ENCODE data around the gene NAA60.

Gene NAA60

DNA sequence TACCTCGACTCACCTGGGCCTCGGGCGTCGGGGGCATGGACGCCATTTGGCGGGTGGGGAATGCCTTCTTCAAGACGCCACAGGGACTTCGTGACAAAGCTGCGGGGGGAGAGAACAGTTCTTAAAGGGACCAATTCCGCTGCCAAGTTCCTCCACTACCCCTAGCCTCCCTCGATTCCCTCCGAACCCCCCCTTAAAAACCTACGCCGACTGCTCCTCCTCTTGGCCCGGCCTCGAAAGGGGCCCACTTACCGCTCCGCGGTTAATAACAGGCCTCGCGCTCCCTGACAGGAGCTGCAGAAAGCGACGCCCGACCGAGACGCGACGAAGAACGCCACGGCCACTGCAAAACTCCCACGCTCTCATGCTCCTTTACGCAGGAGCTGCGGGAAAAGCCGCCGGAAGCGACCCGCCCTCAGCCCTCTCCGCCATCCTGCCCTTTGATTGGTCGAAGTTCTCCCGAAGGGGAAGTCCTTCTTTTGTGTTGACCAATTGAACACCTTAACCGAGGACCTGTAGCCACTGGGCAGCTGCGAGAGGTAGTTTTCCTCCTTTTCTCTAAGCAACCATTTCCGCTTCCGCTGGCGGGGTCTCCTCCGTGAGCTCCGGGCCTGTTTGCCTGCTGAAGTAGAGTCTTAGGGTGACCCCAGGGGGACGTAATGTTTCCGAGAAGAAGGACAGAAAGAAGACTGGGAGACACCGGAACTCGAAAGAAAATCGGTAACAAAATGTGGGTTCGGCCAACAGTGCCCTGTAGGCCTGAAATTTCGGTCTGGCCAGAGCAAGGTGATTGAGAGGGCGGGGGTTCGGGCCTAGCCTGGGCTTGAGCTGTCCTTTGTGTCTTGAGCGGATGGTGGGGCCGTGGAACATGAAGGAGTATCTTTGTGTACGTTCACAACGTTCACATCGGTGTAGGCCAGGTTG is at the start of gene NAA60, which contains the start of gene ZNF597:
Gene NAA60 (plus strand): TSS at position 573 of the 924 bp plus-strand sequence. CDS start 32,548 bp downstream, outside the sequence.
Gene ZNF597 (minus strand): TSS at position 397 of the 924 bp plus-strand sequence. CDS start 351 bp downstream, at position 46.
- in situ Hi-C loops (cut with MboI; ENCODE audit: low sequenced_read_pairs) = no loop called here

DNA sequence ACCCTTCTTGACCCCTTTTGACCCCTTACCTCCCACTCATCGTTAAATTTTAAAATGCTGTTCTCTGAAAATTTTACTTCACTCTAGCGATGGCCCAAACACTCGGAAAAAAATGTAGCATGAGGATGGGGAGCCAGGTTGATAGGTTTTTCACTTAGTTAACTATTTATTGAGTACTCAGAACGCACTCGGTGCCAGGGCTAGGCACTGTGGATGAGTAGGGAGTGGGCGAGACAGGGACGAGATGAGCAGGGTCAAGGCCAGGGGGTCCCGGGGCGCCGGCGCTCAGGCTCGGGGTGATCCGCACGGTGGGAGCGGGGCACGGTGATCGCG is 43.1 kb upstream of the NAA60 start:
- in situ Hi-C loops (cut with MboI; ENCODE audit: low sequenced_read_pairs) = no loop called here

GRCh38 chr16:3400779-3401688 is 42.4 kb upstream of the NAA60 start, which contains the start of the genes ZNF174 and ZSCAN32:
Gene ZNF174 (plus strand): TSS chr16:3401215. CDS start chr16:3402005, 790 bp downstream.
Gene ZSCAN32 (minus strand): TSS chr16:3401004. CDS start chr16:3397557, 3,447 bp downstream.
- in situ Hi-C loops (cut with MboI; ENCODE audit: low sequenced_read_pairs) = no loop called here

DNA sequence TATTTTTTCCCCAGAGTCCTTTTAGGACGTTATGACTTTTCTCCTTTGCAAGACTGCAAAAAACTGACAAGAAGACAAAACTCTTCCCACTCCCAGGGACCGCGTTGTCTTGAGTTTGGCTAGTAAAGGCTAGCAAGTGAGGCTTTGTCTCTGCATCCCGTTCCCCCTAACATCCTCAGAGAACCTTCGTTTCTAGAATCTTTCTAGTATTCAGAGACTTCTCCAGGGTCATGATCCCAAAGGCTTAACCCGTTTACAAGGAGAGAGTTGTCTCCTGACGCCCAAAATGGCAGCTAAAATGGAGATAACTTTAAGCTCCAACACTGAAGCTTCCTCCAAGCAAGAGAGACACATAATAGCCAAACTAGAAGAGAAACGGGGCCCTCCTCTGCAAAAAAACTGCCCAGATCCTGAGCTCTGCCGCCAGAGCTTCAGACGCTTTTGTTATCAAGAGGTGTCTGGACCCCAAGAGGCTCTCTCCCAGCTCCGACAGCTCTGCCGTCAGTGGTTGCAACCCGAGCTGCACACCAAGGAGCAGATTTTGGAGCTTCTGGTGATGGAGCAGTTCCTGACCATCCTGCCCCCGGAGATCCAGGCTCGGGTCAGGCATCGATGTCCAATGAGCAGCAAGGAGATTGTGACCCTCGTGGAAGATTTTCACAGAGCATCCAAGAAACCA is 41.6 kb upstream of the NAA60 start:
- in situ Hi-C loops (cut with MboI; ENCODE audit: low sequenced_read_pairs) = no loop called here

- in situ Hi-C loops (cut with MboI; ENCODE audit: low sequenced_read_pairs) = no loop called here
These were observed 34.8 kb upstream of the NAA60 start for GRCh38 chr16:3408561-3409197.

GRCh38 chr16:3413730-3414379 is 29.6 kb upstream of the NAA60 start:
- in situ Hi-C loops (cut with MboI; ENCODE audit: low sequenced_read_pairs) = no loop called here

- in situ Hi-C loops (cut with MboI; ENCODE audit: low sequenced_read_pairs) = no loop called here
These were observed 11.7 kb upstream of the NAA60 start for GRCh38 chr16:3431779-3432219.

- in situ Hi-C loops (cut with MboI; ENCODE audit: low sequenced_read_pairs) = no loop called here
These were observed 9.1 kb upstream of the NAA60 start for GRCh38 chr16:3434373-3434772.

DNA sequence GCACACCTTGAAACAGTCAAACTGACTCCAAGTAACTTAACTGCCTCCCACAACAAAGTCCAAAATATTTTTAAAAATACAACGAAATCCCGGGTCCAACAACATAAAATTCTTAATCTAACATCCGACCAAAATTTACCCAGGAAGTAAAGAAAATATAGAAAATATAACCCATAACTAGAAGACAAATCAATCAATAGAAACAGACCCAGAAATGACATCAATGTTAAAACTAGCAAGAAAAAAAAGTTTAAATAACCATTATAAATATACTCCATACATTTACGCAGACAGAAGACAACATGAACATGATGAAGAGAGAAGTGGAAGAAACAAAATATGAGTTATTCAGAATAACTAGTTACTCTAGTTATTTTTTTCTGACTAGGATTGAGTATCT is 3.8 kb upstream of the NAA60 start:
- in situ Hi-C loops (cut with MboI; ENCODE audit: low sequenced_read_pairs) = no loop called here

DNA sequence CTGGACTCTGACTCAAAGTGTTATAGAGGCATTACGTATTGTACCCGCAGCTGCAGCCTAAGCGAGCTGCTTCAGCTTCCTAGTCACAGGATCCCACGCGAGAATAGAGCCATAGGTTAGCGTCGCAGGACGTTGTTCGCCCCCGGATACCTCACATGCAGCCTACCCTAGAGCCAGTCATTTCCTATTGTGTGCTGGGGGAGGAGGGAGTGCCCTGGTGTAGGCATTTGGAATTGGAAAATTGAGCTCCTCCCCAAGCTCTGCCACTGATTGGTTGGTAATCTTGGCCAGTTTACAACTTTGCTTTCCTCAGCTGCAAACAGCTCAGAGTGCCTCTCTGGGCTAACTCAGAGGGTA is 530 bp downstream of the NAA60 start:
- in situ Hi-C loops (cut with MboI; ENCODE audit: low sequenced_read_pairs) = no loop called here

GRCh38 chr16:3454093-3454492 is 10.6 kb downstream of the NAA60 start:
- in situ Hi-C loops (cut with MboI; ENCODE audit: low sequenced_read_pairs) = no loop called here

- in situ Hi-C loops (cut with MboI; ENCODE audit: low sequenced_read_pairs) = no loop called here
These were observed 11.2 kb downstream of the NAA60 start for GRCh38 chr16:3454631-3455147.

DNA sequence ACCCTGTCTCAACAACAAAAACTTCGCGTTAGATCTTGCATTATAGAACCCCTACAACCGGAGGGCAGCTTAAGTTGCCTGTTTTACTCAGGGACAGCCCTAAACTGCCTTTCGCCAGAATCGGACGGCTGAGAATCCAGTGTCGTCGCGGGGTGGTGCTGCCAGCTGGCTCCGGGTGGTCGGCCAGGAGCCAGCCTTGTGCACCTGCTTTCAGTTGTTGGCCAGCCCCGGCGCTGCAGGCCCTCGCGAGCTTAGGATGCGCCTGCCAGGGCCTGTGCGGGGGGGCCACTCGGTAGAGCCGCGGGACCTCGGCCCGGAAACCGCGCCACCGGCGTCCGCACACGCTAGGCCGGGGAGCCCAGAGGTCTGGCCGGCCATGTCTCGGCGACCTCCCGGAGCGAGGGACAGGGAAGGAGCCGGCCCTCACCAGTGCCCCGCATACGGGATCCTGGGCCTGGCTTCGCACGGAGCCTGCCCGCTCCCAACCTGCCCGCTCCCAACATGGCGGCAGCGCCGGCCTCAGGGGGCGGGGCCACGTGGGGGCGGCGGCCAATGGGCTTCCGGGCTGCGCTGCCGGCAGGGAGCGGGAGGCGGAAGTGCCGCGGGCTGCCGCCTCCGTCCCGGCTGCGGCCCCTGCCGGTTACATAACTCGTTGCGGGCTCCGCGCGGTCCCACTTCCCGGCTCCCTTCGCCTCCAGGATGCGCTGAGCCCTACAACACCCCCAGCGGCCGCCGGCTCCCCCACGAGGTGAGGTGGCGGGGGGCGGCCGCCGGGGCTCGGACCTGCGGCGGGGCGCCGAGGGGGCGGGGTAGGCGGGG is 14.2 kb downstream of the NAA60 start:
- in situ Hi-C loops (cut with MboI; ENCODE audit: low sequenced_read_pairs) = no loop called here

DNA sequence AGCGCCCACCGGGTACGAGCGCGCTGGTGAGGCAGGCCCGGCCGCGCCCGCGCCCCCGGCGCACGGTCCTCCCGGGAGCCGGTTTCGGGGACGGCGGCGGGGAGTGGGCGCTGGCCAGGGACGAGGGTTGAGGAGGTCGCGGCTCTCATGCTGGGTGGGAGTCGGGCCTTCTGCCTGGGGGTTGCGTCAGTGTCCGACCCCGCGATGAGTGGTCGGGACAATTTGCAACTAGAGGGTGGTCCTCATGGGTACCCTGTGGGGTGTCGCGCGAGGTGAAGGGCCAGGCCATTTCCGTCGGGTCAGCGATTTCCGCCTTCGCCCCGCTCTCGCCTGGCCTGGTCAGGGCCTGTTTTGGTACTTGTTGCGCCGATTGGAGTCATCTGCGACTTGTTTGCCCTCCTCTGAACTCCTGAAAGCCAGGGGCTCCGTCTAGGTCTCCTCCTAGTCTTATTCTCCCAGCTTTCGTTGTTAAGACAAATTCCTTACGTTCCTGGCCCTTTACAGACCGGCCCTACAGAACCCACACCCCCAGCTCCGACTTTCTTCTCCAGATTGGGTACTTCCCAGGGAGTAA is 14.9 kb downstream of the NAA60 start:
- in situ Hi-C loops (cut with MboI; ENCODE audit: low sequenced_read_pairs) = no loop called here

- in situ Hi-C loops (cut with MboI; ENCODE audit: low sequenced_read_pairs) = no loop called here
These were observed 15.4 kb downstream of the NAA60 start for GRCh38 chr16:3458852-3459361.

GRCh38 chr16:3459401-3460090 is 16.1 kb downstream of the NAA60 start:
- in situ Hi-C loops (cut with MboI; ENCODE audit: low sequenced_read_pairs) = no loop called here

GRCh38 chr16:3460121-3460520 is 16.6 kb downstream of the NAA60 start:
- in situ Hi-C loops (cut with MboI; ENCODE audit: low sequenced_read_pairs) = no loop called here

- in situ Hi-C loops (cut with MboI; ENCODE audit: low sequenced_read_pairs) = no loop called here
These were observed 17.1 kb downstream of the NAA60 start for GRCh38 chr16:3460585-3460984.

Data from HL-60/S4 treated with retinoic acid at 250 ng/mL for 4 days and 3 days (cell line).